Activated CD4-positive, alpha-beta T cell treated with anti-CD3 and anti-CD28 coated beads for 48 hours (primary cell): ENCODE results near the gene CNTRL.
"Not testable (repeated sequence)": the region's sequence is repeated elsewhere in the genome, so short reads cannot be mapped to it uniquely, and the experiment has no call there.

Experiments
- DNase-seq: peaks from one replicate; pipeline ENCODE4 v3.0.0-alpha.2; 2020

Gene CNTRL, protein sequence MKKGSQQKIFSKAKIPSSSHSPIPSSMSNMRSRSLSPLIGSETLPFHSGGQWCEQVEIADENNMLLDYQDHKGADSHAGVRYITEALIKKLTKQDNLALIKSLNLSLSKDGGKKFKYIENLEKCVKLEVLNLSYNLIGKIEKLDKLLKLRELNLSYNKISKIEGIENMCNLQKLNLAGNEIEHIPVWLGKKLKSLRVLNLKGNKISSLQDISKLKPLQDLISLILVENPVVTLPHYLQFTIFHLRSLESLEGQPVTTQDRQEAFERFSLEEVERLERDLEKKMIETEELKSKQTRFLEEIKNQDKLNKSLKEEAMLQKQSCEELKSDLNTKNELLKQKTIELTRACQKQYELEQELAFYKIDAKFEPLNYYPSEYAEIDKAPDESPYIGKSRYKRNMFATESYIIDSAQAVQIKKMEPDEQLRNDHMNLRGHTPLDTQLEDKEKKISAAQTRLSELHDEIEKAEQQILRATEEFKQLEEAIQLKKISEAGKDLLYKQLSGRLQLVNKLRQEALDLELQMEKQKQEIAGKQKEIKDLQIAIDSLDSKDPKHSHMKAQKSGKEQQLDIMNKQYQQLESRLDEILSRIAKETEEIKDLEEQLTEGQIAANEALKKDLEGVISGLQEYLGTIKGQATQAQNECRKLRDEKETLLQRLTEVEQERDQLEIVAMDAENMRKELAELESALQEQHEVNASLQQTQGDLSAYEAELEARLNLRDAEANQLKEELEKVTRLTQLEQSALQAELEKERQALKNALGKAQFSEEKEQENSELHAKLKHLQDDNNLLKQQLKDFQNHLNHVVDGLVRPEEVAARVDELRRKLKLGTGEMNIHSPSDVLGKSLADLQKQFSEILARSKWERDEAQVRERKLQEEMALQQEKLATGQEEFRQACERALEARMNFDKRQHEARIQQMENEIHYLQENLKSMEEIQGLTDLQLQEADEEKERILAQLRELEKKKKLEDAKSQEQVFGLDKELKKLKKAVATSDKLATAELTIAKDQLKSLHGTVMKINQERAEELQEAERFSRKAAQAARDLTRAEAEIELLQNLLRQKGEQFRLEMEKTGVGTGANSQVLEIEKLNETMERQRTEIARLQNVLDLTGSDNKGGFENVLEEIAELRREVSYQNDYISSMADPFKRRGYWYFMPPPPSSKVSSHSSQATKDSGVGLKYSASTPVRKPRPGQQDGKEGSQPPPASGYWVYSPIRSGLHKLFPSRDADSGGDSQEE (N-terminal part only)

DNA sequence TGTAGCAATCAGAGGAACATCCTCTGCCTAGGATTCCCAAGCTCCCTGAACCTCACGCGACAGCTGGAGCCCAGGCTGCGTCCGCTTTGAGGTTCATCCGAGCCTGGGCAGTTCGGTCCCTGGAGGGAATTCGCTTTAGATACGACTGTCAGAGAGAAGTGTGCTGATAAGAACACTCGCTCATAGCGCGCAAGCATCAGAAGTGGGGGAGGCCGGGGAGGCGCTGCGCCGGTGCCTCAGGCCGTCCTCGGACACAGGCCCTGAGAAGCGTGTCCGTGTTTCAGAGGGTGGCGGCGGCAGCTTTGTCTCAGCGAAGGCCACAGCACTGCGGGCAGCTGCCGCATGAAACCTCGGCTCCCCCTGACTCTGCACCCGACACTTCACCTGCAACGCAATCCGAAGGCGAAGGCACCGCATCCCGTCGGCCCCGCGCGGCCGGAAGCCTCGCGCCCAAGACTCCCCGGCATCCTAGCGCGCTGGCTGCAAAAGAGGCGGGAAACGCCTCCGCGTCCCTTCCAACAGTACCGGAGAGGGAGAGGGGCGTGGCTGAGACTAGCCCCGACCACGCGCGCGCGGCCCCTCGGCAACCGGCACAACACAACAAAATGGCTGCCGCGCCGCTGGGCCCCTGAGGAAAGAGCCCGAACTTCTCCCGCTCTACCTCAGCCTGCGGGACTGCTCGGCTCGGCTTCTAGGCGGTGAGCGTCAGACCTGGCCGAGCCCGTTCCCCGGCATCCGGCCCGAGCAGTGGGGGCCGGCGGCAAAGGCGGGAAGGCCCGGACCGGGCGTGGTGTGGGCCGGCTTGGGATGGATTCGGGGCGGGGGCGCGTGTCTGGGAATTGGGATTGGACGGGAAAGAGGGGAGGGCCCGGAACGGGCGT lies at the start of gene CNTRL:
Gene CNTRL (plus strand): TSS at position 586 of the 881 bp plus-strand sequence. CDS start 13,372 bp downstream, outside the sequence.
- DNase-seq: peak; percentile 98

DNA sequence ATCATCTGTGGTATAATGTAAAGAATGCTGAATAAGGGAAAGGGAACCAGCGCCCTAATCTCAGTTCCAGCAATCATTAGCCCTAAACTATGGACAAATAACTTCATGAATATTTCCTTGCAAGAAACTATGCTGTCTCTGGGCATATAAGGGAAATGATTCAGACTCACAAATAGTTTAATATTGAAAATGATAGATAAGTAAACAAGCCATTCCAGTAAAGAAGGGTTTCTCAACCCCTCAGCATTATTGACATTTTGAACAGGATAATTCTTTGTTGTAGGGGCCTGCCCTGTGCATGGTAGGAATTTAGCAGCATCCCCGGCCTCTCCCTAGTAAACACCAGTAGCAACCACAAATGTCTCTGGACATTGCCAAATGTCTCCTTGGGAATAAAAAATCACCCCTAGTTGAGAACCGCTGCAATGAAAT lies 48.5 kb upstream of the CNTRL start:
- no peak for DNase-seq

DNA sequence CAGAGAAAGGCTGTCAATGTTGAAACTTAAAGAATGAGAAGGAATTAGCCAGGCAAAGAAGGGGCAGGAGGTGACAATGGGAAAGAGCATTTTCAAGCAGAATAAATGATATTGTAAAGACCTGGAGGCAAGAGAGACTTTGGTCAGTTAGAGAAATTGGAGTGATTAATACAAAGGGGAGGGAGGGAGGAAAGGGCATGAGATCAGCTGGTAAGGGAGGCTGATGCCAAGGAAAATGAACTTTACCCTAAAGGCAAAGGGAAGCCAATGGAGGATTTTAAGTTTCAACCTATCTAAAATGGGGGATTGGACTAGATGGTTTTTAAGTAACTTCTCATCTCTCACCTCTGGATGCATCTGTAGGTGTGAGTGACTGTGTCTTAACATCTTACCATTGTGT lies 48.0 kb upstream of the CNTRL start:
- DNase-seq: no peak

GRCh38 chr9:121028285-121028684 lies 46.5 kb upstream of the CNTRL start:
- not testable (repeated sequence) for DNase-seq

GRCh38 chr9:121029469-121029868 lies 45.3 kb upstream of the CNTRL start:
- DNase-seq: no peak

GRCh38 chr9:121034529-121034928 lies 40.2 kb upstream of the CNTRL start:
- DNase-seq: no peak

GRCh38 chr9:121035717-121036116 lies 39.0 kb upstream of the CNTRL start:
- DNase-seq: not testable (repeated sequence)

DNA sequence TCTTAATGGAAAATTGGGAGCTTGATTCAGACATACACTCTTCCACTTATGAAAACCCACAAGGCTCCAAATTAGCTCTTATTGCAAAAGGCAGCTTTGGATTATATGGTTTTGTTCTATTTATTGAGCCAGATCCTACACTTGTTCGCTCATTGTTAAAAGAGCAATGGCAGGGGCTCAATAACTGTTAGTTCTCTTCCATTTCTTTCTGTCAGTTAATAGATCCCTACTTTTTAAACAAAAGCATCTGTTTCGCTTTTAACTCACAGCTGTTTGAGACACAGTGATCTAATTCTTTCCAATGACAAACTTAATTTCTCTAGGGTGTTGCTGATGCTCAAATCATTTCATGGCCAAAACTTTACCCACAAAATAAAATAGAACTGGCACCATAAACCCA lies 36.4 kb upstream of the CNTRL start:
- DNase-seq: no peak

DNA sequence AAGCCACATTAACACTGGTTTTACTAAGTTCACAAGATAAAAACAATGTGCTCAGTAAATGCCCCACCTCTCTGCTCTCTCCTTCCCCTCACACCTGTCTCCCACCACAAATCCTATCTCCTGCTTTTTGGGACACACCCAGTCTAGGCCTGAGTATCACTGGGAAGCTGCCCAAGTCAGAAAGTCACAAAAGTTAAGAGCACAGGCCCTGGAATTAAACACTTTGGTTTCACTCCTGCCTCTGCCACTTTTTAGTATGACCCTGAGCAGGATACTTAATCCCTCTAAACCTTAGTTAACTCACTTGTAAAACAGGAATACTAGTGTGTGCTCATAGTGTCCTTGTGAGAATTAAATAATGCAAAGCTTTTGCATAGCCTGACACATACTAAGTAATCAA lies 36.0 kb upstream of the CNTRL start:
- DNase-seq: no peak

- no peak for DNase-seq
These were observed 26.6 kb upstream of the CNTRL start for GRCh38 chr9:121048175-121048574.

DNA sequence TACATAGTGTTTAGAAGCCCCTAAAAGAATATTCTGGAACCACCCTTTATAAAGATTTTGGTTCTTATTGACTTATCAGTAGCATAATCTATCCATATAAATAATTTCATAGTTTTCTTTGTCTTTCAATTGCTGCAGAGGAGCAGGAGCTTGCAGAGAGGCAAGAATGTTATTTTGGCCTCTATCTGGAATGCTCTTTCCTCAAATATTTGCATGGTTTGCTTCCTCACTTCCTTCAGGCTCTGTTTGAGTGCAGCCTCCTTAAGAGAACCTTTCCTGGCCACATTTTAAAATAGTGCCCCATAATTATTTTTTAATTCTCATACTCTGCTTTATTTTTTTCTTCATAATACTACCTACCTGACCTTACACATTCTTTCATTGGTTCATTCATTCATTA lies 26.1 kb upstream of the CNTRL start:
- no peak for DNase-seq

DNA sequence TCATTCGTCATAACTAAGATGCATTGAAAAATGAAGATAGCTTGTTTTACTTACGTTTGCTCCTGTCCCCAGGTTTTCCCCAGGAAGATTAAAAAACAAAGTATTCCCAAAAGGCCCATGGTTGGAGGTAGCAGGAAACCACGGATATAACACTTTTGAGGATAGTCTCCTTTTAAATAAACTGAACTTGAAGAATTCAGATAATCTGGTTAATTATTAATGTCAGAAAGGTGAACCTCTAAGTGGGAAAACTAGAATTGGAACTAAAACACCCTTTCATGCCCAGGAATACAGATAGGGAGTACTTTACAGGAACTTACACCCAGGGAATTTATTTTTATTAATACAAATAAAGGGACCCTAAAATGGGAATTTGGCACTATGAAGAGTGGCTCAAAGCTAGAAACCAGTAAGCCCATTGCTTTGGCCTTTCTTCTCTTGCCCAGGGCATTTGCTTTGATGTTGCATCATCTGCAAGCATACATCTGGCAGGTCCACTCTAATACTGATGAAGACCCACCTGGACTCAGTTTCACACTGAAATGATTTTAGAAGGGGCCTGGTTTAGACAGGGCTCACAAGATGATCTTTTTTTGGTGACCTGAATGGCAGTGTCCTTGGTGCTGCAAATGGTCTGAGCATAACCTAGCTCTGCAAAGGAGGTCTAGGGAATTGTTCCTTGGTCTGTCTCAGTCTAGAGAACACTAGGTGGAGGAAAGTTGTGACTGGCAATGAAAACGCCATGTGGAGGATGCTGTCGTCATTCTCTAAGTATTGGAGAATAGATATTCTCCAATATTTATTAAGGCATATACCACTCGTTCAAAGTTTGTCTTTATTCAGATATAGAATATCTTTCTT lies 24.4 kb upstream of the CNTRL start, which contains the start of gene C5:
Gene C5 (minus strand): TSS at position 148 of the 861 bp plus-strand sequence. CDS start 29 bp downstream, at position 119.
- no peak for DNase-seq

- no peak for DNase-seq
These were observed 21.2 kb upstream of the CNTRL start for GRCh38 chr9:121053544-121053943.

DNA sequence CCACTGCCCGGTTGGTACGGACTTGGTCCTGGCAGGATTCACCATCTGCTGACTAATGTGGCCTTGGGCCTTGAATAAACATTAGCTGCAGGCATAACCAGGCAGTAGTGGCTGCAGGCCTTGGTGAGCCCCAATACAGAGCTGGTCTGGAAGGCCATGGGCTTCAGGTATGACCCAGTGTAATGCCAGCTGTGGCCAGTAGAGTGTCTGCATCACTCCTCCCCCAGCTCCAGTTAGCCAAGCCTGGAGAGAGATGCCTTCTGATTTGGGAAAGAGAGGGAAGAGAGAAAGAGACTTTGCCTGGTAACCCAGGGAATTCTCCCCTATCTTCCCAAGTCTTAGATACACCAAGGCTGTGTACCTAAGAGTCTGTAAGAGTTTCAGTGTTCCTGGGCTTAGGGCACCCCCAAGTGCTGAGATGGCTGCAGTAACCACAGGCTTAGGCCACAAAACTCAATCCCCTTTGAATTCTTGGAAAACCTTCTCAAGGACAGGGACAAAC lies 19.1 kb upstream of the CNTRL start:
- peak; percentile 21 for DNase-seq

DNA sequence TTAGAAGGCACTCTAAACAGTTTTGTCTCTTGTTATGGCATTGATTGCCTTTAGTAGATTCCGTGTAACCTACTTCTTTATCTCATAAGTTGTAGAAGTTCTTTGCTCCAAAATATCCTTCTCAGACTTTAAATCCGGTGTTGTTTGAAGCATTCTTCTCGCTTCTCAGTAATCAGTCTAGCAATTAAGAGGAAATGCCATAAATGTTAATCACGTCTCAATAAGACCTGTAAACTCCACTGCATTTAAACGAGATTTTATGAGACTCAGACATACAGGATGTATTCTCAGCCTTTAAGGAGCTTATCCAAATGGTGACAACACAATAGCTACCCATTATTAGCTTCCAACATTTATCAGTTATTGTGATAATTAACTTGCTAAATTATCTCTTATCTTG lies 16.9 kb upstream of the CNTRL start:
- no peak for DNase-seq

- no peak for DNase-seq
These were observed 15.2 kb upstream of the CNTRL start for GRCh38 chr9:121059513-121059912.

DNA sequence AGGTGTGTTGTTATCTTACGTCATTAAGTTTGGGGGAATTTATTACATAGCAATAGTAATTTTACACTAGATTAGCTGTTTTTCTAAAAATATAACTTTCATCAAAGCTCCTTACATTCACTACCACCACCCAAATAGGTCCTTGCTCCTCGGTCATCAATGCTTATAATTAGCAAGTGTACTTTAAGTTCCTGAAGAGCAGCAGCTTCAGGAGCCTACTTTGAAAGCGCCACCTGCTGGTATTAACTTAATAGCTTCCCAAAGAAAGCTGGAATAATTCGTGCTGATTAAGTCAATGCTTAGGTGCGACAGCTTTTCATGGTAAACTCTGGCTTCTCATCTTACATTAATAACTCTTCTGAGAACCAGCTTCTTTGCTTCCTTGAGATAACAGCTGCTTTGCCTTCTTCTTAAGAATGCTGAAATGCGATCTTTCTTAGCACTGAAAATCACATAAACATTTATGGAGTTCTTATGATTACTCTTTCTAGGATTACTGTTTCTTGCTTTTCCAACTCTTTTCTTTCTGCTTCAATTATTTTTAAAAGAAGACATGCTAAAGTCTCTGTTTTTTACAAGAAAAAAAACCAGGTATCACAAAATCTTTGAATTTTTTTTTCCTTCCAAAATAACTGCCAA lies 14.6 kb upstream of the CNTRL start:
- DNase-seq: peak; percentile 31

DNA sequence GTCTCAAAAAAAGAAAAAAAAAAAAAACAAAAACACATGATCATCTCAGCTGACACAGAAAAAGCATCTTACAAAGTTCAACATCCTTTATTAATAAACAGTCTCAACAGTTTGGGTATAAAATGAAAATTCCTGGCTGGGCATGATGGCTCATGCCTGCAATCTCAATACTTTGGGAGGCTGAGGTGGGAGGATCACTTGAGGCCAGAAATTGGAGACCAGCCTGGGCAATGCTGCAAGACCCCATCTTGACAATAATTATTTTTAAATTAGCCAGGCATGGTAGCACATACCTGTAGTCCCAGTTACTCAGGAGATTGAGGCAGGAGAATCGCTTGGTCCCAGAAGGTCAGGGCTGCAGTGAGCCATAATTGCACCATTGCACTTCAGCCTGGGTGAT lies 7.9 kb upstream of the CNTRL start:
- DNase-seq: no peak

GRCh38 chr9:121067640-121068039 lies 7.1 kb upstream of the CNTRL start:
- peak; percentile 23 for DNase-seq

DNA sequence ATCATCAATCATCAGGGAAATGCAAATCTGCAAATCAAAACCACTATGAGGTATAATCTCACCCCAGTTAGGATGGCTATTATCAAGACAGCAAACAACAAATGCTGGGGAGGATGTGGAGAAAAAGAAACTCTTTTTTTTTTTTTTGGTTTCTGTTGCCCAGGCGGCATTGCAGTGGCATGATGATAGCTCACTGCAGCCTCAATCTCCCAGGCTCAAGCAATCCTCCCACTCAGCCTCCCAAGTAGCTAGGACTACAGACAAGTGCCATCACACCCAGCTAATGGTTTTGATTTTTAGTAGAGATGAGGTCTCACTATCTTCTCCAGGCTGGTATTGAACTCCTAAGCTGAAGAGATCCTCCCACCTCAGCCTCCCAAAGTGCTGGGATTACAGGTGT lies 5.4 kb upstream of the CNTRL start:
- no peak for DNase-seq
